ENCODE data around the gene HIPK1.

HIPK1 gene

DNA sequence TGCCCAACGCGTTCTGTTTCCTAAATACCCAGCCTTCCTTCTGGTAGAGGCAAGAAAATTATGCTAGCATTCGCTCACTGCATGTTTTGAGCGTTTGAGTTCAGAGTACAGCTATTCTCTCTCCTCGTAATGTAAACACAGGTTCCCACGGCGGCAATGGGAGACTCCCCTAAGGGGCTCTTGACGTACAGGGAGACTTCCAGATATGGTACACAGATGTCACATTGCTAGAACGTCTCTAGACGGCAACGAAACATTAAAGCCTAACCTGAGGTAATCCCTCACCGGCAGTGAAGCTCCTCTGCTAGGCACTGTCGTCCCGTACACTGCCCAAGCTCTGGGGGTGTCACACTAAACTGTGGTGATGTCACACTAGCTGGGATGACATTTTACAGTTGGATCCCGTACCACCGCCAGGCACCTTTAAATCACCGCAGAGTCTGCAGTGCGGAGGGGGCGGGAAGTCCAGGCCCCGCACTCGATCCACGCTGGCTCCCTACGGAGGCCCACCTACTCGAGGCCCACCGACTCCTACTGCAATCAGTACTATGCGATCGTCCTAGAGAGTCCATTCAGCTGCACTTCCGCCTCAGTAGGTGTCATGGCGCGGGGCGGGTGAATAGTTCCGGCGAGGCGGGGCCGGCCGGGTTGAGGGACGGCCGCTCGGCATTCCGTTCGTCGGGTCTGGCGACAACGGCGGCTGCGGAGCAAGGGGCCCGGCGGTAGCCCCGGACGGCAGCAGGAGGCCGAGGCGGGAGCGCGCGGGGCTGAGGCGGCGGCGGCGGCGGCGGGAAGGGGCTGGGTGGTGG lies at the start of gene HIPK1:
Gene HIPK1 (plus strand): TSS at position 384 of the 809 bp plus-strand sequence.
- Histone ChIP-seq H3K27me3 (ENCODE audit: low read depth, low read length) (no peaks in the 10 kb centered on the region), H3K4me3 (ENCODE audit: low read depth in 1 of 2, low read length in 2 of 2) (peak within 1 kb of the TSS; percentile 84 to 92), H3K4me1 (ENCODE audit: control insufficient read depth in 1 of 2, insufficient read depth in 2 of 2, low read length in 2 of 2) (peaks cover 18 to 33% of the 10 kb centered on the region in 2 donors), H3K36me3 (ENCODE audit: control insufficient read depth in 1 of 2, insufficient read depth in 2 of 2, low read length in 2 of 2) (peaks cover 0 to 21% of the 10 kb centered on the region in 2 donors), H3K27ac (ENCODE audit: low read length) (peak within 1 kb of the TSS; percentile 98), H3K9me3 (ENCODE audit: control insufficient read depth in 1 of 2, low read length in 2 of 2) (no peaks in the 10 kb centered on the region)

DNA sequence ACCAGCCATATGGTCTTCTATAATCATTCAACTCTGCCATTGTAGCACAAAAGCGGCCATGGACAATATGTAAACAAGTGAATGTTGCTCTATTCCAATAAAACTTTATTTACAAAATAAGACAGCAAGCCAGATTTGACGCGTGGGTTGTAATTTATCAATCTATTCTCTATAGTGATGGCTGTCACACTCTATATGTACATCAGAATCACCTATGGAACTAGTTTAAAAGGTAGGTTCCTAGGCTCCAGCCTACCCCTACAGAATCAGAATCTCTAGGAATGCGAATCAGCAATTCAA lies 49.4 kb upstream of the HIPK1 start:
- Histone ChIP-seq H3K9me3 (ENCODE audit: control insufficient read depth in 1 of 2, low read length in 2 of 2) (no peaks in the 10 kb centered on the region), H3K4me1 (ENCODE audit: control insufficient read depth in 1 of 2, insufficient read depth in 2 of 2, low read length in 2 of 2) (no peaks in the 10 kb centered on the region), H3K27ac (ENCODE audit: low read length) (no peak overlapping the region), H3K36me3 (ENCODE audit: control insufficient read depth in 1 of 2, insufficient read depth in 2 of 2, low read length in 2 of 2) (peaks cover 0 to 4% of the 10 kb centered on the region in 2 donors), H3K27me3 (ENCODE audit: low read depth, low read length) (no peaks in the 10 kb centered on the region), H3K4me3 (ENCODE audit: low read depth in 1 of 2, low read length in 2 of 2) (no peak overlapping the region)

DNA sequence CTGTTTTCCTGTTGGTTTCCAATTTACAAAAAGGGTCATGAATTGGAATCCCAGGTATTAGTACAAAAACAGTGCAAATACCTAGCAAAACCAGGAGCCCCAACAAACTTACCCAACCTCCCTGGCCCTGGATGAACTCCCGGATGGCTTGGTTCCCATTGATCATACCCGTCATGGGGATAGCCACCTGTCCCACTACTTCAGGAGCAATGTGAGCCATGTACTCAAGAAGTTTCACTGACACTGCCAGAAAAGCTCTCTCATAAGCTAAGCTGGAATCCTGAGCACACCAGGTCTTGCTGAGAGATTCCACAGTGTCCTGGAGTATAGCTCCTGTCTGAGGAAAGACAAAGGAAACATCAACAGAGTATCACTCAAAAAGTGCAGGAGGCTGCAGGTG lies 47.5 kb upstream of the HIPK1 start:
- Histone ChIP-seq H3K4me3 (ENCODE audit: low read depth in 1 of 2, low read length in 2 of 2) (no peak overlapping the region), H3K27ac (ENCODE audit: low read length) (peak overlapping the region; percentile 58), H3K9me3 (ENCODE audit: control insufficient read depth in 1 of 2, low read length in 2 of 2) (no peaks in the 10 kb centered on the region), H3K4me1 (ENCODE audit: control insufficient read depth in 1 of 2, insufficient read depth in 2 of 2, low read length in 2 of 2) (no peaks in the 10 kb centered on the region), H3K36me3 (ENCODE audit: control insufficient read depth in 1 of 2, insufficient read depth in 2 of 2, low read length in 2 of 2) (peaks cover 0 to 4% of the 10 kb centered on the region in 2 donors), H3K27me3 (ENCODE audit: low read depth, low read length) (no peaks in the 10 kb centered on the region)

DNA sequence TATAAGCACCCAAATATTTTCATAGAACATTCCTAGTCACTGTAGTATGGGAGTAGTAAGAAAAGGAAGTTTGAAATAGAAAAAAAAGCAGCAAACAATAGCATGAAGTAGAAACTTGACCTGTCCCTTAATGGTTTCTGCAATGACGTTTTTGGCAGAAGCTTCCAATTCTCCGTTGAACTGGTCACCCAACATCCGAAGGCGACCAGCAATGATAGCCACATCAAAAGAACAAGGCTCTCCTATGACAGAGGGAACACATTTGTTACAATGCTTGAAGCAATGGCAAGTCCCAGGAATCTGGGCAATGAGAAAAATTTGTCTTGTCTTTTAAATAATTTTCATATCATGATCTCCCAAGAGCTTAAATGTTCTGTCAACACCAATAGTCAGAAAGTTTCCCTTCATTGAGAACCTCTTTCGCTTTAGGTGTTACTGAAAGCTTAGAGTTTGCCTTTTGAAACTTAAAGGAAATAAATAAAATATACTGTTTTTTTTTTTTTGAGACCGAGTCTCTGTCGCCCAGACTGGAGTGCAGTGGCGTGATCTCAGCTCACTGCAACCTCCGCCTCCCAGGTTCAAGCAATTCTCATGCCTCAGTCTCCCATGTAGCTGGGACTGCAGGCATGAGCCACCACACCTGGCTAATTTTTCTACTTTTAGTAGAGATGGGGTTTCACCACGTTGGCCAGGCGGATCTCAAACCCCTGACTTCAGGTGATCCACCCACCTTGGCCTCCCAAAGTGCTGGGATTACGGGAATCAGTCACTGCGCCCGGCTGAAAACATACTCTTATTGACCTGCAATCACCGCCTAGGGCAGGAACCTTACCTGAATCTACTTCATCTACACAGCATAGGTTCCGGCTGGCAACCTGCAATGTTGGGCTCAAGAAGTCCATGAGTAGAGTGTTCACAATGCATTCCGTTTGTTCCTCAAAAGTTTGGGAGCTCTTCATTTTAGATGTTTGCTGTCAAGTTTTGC lies 42.4 kb upstream of the HIPK1 start:
- no peaks in the 10 kb centered on the region for H3K4me1 ChIP-seq (ENCODE audit: control insufficient read depth in 1 of 2, insufficient read depth in 2 of 2, low read length in 2 of 2)
- no peaks in the 10 kb centered on the region for H3K9me3 ChIP-seq (ENCODE audit: control insufficient read depth in 1 of 2, low read length in 2 of 2)
- no peaks in the 10 kb centered on the region for H3K27me3 ChIP-seq (ENCODE audit: low read depth, low read length)
- H3K36me3 ChIP-seq (ENCODE audit: control insufficient read depth in 1 of 2, insufficient read depth in 2 of 2, low read length in 2 of 2) = no peaks in the 10 kb centered on the region
- peak overlapping the region in 1 of 2 donors; percentile 54 for H3K4me3 ChIP-seq (ENCODE audit: low read depth in 1 of 2, low read length in 2 of 2)
- peak overlapping the region; percentile 70 for H3K27ac ChIP-seq (ENCODE audit: low read length)

DNA sequence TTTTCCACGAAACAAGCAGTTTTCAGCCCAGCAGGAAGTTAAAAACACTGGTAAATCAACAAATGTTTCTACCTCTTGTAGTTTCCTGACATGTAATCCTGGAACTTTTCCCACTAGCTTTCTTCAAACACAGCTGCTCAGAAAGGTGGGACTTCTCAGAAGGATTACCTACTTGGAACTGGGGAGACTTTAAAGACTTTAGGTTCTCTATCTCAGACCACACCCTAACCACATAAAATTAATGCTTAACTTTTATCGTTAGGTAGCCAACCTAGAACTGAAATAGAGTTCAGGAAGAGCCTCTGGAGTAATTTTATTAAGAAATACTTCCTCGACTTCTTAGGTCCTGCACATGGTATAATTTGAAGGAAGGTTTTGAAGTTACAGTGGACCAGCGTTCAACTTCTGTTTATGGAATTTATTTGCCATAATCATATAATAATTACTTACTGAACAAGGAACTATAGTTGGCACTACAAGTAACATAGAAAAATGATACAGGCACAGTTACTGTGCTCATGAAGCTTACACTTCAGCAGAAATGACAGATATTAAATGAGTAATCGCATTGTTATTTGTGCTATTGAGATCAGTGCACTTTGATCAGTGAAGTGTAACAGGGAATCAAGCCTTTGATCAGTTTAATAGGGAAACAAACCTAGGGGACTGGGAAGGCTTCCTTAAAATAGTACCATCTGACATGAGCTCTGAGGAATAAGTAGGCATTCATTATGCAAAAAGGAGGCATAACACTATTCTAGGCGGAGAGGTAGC lies 41.5 kb upstream of the HIPK1 start, which contains the start of gene BCL2L15:
Gene BCL2L15 (minus strand): TSS at position 180 of the 774 bp plus-strand sequence. CDS start 206 bp downstream, outside the sequence.
- Histone ChIP-seq H3K27ac (ENCODE audit: low read length) (peak within 1 kb of the TSS; percentile 70), H3K27me3 (ENCODE audit: low read depth, low read length) (no peaks in the 10 kb centered on the region), H3K9me3 (ENCODE audit: control insufficient read depth in 1 of 2, low read length in 2 of 2) (no peaks in the 10 kb centered on the region), H3K36me3 (ENCODE audit: control insufficient read depth in 1 of 2, insufficient read depth in 2 of 2, low read length in 2 of 2) (no peaks in the 10 kb centered on the region), H3K4me1 (ENCODE audit: control insufficient read depth in 1 of 2, insufficient read depth in 2 of 2, low read length in 2 of 2) (no peaks in the 10 kb centered on the region), H3K4me3 (ENCODE audit: low read depth in 1 of 2, low read length in 2 of 2) (peak within 1 kb of the TSS in 1 of 2 donors; percentile 54)

DNA sequence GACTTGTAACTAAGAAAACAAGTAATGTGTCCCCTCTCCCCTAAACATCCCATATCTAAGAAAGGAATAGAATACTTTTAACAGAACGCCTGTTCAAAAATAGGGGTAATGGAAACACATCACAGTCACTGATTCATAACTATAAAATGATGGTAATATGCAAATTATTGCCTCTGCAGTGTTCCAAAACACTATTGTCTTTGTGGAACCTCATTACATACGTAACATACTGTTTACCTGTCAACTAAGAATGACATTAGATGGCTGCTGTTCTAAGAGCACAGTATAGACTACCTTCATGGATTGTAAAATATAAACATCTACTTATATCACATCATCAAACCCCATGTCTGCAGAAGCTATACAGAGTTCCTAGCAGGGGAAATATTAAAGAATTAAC lies 38.3 kb upstream of the HIPK1 start:
- Histone ChIP-seq H3K27me3 (ENCODE audit: low read depth, low read length) (no peaks in the 10 kb centered on the region), H3K27ac (ENCODE audit: low read length) (no peak overlapping the region), H3K36me3 (ENCODE audit: control insufficient read depth in 1 of 2, insufficient read depth in 2 of 2, low read length in 2 of 2) (peaks cover 13 to 17% of the 10 kb centered on the region in 2 donors), H3K4me3 (ENCODE audit: low read depth in 1 of 2, low read length in 2 of 2) (no peak overlapping the region), H3K9me3 (ENCODE audit: control insufficient read depth in 1 of 2, low read length in 2 of 2) (no peaks in the 10 kb centered on the region), H3K4me1 (ENCODE audit: control insufficient read depth in 1 of 2, insufficient read depth in 2 of 2, low read length in 2 of 2) (peaks cover 0 to 4% of the 10 kb centered on the region in 2 donors)

DNA sequence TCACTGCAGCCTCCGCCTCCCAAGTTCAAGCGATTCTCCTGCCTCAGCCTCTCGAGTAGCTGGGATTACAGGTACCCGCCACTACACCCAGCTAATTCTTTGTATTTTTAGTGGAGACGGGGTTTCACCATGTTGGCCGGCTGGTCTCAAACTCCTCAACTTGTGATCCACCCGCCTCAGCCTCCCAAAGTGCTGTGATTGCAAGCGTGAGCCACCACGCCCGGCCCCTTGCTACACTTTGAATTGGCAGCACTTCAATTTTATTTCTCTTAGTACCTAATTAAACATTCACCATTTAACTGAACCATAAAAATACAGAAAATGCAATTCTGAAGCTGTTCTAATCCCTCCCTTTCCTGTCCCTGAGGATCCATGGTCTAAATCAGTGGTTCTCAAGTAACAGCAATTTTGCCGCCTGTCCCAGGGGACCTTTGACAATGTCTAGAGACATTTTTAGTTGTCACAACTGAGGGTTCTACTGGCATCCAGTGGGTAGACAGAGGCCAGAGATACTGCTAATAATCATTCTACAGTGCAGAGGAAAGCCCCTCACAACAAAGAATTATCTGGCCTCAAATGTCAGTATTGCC lies 37.4 kb upstream of the HIPK1 start:
- Histone ChIP-seq H3K4me3 (ENCODE audit: low read depth in 1 of 2, low read length in 2 of 2) (no peak overlapping the region), H3K27ac (ENCODE audit: low read length) (no peak overlapping the region), H3K27me3 (ENCODE audit: low read depth, low read length) (no peaks in the 10 kb centered on the region), H3K4me1 (ENCODE audit: control insufficient read depth in 1 of 2, insufficient read depth in 2 of 2, low read length in 2 of 2) (peaks cover 0 to 4% of the 10 kb centered on the region in 2 donors), H3K36me3 (ENCODE audit: control insufficient read depth in 1 of 2, insufficient read depth in 2 of 2, low read length in 2 of 2) (peaks cover 19 to 25% of the 10 kb centered on the region in 2 donors), H3K9me3 (ENCODE audit: control insufficient read depth in 1 of 2, low read length in 2 of 2) (no peaks in the 10 kb centered on the region)

DNA sequence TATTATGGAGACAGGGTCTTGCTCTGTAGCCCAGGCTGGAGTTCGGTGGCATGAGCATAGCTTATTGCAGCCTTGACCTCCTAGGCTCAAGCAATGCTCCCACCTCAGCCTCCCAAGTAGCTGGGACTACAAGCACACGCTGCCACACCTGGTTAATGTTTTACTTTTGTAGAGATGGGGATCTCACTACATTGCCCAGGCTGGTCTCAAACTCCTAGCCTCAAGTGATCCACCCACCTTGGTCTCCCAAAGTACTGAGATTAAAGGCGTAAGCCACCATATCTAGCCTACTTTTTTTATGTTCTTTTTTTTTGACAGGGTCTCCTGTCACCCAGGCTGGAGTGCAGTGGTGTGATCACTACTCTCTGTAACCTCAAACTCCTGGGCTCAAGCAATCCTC lies 35.9 kb upstream of the HIPK1 start:
- H3K4me3 ChIP-seq (ENCODE audit: low read depth in 1 of 2, low read length in 2 of 2) = no peak overlapping the region
- H3K27ac ChIP-seq (ENCODE audit: low read length) = no peak overlapping the region
- no peaks in the 10 kb centered on the region for H3K9me3 ChIP-seq (ENCODE audit: control insufficient read depth in 1 of 2, low read length in 2 of 2)
- no peaks in the 10 kb centered on the region for H3K27me3 ChIP-seq (ENCODE audit: low read depth, low read length)
- peaks cover 27 to 32% of the 10 kb centered on the region in 2 donors for H3K36me3 ChIP-seq (ENCODE audit: control insufficient read depth in 1 of 2, insufficient read depth in 2 of 2, low read length in 2 of 2)
- H3K4me1 ChIP-seq (ENCODE audit: control insufficient read depth in 1 of 2, insufficient read depth in 2 of 2, low read length in 2 of 2) = peaks cover 2 to 4% of the 10 kb centered on the region in 2 donors

DNA sequence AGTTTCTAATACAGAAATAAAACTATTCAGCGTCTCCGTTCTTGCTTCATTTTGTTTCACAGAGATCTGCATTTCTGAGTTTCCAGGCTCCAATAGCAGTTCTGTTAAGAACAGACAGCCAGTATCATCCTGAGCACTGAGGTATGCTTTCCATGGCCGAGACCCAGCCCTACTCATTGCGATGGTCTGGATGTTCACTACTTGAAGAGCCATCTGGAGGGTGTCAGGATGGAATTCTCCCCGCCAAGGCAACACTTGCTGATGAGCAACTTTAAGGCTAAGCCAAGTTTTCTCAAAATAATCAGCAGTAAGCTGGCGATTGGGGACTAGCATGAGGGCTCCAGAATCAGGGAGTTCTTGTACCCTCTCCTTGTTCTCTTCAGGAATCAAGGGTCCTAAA lies 34.0 kb upstream of the HIPK1 start:
- H3K4me3 ChIP-seq (ENCODE audit: low read depth in 1 of 2, low read length in 2 of 2) = no peak overlapping the region
- no peak overlapping the region for H3K27ac ChIP-seq (ENCODE audit: low read length)
- H3K36me3 ChIP-seq (ENCODE audit: control insufficient read depth in 1 of 2, insufficient read depth in 2 of 2, low read length in 2 of 2) = peaks cover 34 to 43% of the 10 kb centered on the region in 2 donors
- peaks cover 4 to 6% of the 10 kb centered on the region in 2 donors for H3K4me1 ChIP-seq (ENCODE audit: control insufficient read depth in 1 of 2, insufficient read depth in 2 of 2, low read length in 2 of 2)
- H3K27me3 ChIP-seq (ENCODE audit: low read depth, low read length) = no peaks in the 10 kb centered on the region
- H3K9me3 ChIP-seq (ENCODE audit: control insufficient read depth in 1 of 2, low read length in 2 of 2) = no peaks in the 10 kb centered on the region

DNA sequence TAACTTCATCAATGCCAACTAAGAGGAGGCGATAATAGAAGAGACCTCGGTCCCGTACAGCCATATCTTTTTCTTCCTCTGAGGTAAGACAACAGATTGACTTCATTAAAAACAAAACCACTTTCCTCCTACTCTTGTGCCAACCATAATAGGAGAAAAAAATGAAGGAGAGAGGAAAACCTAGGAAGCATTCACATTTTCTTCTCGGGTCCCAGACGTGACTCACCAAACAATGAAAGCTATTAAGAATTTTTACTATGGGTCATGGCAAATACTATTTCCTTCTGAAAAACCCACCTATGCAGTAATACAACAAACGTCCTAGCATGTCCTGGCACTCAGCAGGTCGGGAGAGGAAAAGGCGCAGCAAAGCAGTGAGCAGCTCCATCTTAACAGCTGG lies 33.2 kb upstream of the HIPK1 start:
- H3K36me3 ChIP-seq (ENCODE audit: control insufficient read depth in 1 of 2, insufficient read depth in 2 of 2, low read length in 2 of 2) = peaks cover 39 to 52% of the 10 kb centered on the region in 2 donors

More for the DNA sequence above, 33.2 kb upstream of the HIPK1 start:
- peaks cover 4 to 6% of the 10 kb centered on the region in 2 donors for H3K4me1 ChIP-seq (ENCODE audit: control insufficient read depth in 1 of 2, insufficient read depth in 2 of 2, low read length in 2 of 2)
- no peak overlapping the region for H3K27ac ChIP-seq (ENCODE audit: low read length)
- no peaks in the 10 kb centered on the region for H3K27me3 ChIP-seq (ENCODE audit: low read depth, low read length)
- no peak overlapping the region for H3K4me3 ChIP-seq (ENCODE audit: low read depth in 1 of 2, low read length in 2 of 2)
- H3K9me3 ChIP-seq (ENCODE audit: control insufficient read depth in 1 of 2, low read length in 2 of 2) = no peaks in the 10 kb centered on the region

Measured in muscle layer of duodenum (tissue), 2 donors.